ENCODE results near the gene GPRASP1.

GRCh38 chrX:102659790-102660757 is 8.8 kb downstream of the GPRASP1 start:
- TF ChIP-seq CTCF (IDR thresholded peaks at IDR 0.05; ENCODE audit: low read length) (peak; percentile 18), EZH2 (optimal IDR thresholded peaks at IDR 0.05; ENCODE audit: low read depth, low read length) (no peak), EZH2phosphoT487 (IDR thresholded peaks at IDR 0.05; ENCODE audit: low read length) (no peak)
